Heart left ventricle (tissue), 16 donors: ENCODE measurements around the gene UNC80. TPM values are rescaled to one million over a fixed set of nuclear protein-coding genes. Genes with fewer than 3 reads are reported as not detected.

ENCODE experiments used
- ATAC-seq, 4 donors: fragments of 200-7000 bp; cut with Tn5 transposase; one replicate each; pipeline ENCODE4 v1.9.1; 2020 to 2022; ENCODE audit warnings: moderate library complexity in 4 of 4, mild to moderate bottlenecking in 3 of 4, moderate number of reproducible peaks in 1 of 4
- DNase-seq, 5 donors: peaks; one replicate each; pipeline ENCODE4 v3.0.0-alpha.2; 2020
- H3K27ac ChIP-seq, 12 donors: fragments of 200-600 bp; sonication (generic) in 4 of 12; one replicate each; pipeline versions ENCODE4 v1.5.0 to v1.8.0; 2016 to 2022; ENCODE audit warnings: mild to moderate bottlenecking in 2 of 12
- H3K27me3 ChIP-seq, 9 donors: fragments of 200-600 bp; sonication (generic) in 2 of 9; one replicate each; pipeline versions ENCODE4 v1.5.1 to v1.8.0; 2016 to 2022; ENCODE audit warnings: mild to moderate bottlenecking in 3 of 9
- H3K36me3 ChIP-seq, 9 donors: fragments of 200-600 bp; sonication (generic) in 2 of 9; one replicate each; pipeline versions ENCODE4 v1.5.0 to v1.8.0; 2018 to 2022; ENCODE audit warnings: mild to moderate bottlenecking in 2 of 9
- H3K4me1 ChIP-seq, 12 donors: fragments of 200-600 bp; sonication (generic) in 4 of 12; one replicate each; pipeline versions ENCODE4 v1.5.0 to v1.8.0; 2016 to 2022; ENCODE audit warnings: mild to moderate bottlenecking in 3 of 12
- H3K4me3 ChIP-seq, 12 donors: fragments of 200-600 bp; sonication (generic) in 4 of 12; one replicate each; pipeline versions ENCODE4 v1.5.0 to v1.8.0; 2017 to 2022; ENCODE audit warnings: mild to moderate bottlenecking in 9 of 12, moderate library complexity in 4 of 12
- H3K9me3 ChIP-seq, 12 donors: fragments of 200-600 bp; sonication (generic) in 4 of 12; one replicate each; pipeline versions ENCODE4 v1.5.0 to v1.8.0; 2016 to 2022; ENCODE audit warnings: mild to moderate bottlenecking in 1 of 12
- POLR2A ChIP-seq, 2 donors: fragments of 450-650 bp; IDR thresholded peaks; one replicate each; pipeline ENCODE4 v1.6.1; 2017; ENCODE audit warnings: antibody characterized with exemption in 2 of 2, mild to moderate bottlenecking in 2 of 2, moderate library complexity in 2 of 2
- WGBS, 4 donors: extraction: QIAGEN DNeasy Blood & Tissue Kit in 2 of 4; methylation state at CpG; one replicate each; pipeline versions ENCODE4 v1.1.5 to v1.1.7; 2013 to 2018; 5-methylcytosine and 5-hydroxymethylcytosine counted together
- intact Hi-C, 10 donors: fragments of 100-400 bp; cut with DNase I; formaldehyde crosslinking; loops; one replicate each; pipeline versions ENCODE4 v1.11.1 to v1.14.2; 2022
- polyA plus RNA-seq, 2 donors: library from polyadenylated mRNA; stranded (reverse); fragments of 200-250 nt; gene quantifications; one replicate each; pipeline ENCODE4 v1.2.3, GENCODE V29; 2013
- total RNA-seq, 9 donors: library from RNA; depleted of rRNA in 2 of 9; stranded (reverse); fragments of >200 nt in 2 of 9; fragmentation: NEBNext Ultra II Directional in 3 of 9; extraction: Animal tissue kit (Norgen Biotek cat#: 25700) in 3 of 9; gene quantifications; one replicate each; pipeline versions ENCODE4 v1.1.0 to v1.2.4, GENCODE V29; 2016 to 2023
- TF ChIP-seq, protein P1 (sequence below), 12 donors: fragments of 200-600 bp; sonication (generic) in 4 of 12; IDR thresholded peaks; one replicate each; pipeline versions ENCODE4 v1.5.0 to v1.8.0; 2018 to 2022; ENCODE audit warnings: antibody characterized with exemption in 12 of 12, mild to moderate bottlenecking in 5 of 12
- donor health status: ischemic (EF 13 %, LVEDD 7.1; RV severe dilation, severe dysfunction).
- donor health status: healthy with polysubstance abuse.
- donor health status: DM: no; HTN: yes; CAD: no.
- donor health status: DM: no; HTN: no; CAD: no.
- donor health status: ischemic (EF 25% LVEDD 6.9; RV normal size, moderate dysfunction).
- donor health status: ischemic (EF 25% LVEDD 5.7; RV mildly dilated, moderate dysfunction).
- donor health status: healthy.
- donor health status: DM: yes; HTN: yes; CAD: no.
- donor health status: ischemic (EF 35%, LVEDD 5.7; RV mildly dilated, moderate dysfunction).
- donor health status: nonischemic (EF 11% LVEDD 7.7; RV severe dilation, severe dysfunction).
- donor health status: DM: yes; HTN: yes; CAD: no.
- donor health status: PGD.
- donor health status: ischemic (EF 29% LVEDD 5.4; RV normal size, mild dysfunction).
- donor health status: nonischemic (EF 23%, LVEDD 6.1; RV moderate dilation, normal function).

UNC80 gene
- total and polyA plus RNA-seq, 11 donors: 0.04 to 1.4 (median 0.36) TPM; not detected in 6

DNA sequence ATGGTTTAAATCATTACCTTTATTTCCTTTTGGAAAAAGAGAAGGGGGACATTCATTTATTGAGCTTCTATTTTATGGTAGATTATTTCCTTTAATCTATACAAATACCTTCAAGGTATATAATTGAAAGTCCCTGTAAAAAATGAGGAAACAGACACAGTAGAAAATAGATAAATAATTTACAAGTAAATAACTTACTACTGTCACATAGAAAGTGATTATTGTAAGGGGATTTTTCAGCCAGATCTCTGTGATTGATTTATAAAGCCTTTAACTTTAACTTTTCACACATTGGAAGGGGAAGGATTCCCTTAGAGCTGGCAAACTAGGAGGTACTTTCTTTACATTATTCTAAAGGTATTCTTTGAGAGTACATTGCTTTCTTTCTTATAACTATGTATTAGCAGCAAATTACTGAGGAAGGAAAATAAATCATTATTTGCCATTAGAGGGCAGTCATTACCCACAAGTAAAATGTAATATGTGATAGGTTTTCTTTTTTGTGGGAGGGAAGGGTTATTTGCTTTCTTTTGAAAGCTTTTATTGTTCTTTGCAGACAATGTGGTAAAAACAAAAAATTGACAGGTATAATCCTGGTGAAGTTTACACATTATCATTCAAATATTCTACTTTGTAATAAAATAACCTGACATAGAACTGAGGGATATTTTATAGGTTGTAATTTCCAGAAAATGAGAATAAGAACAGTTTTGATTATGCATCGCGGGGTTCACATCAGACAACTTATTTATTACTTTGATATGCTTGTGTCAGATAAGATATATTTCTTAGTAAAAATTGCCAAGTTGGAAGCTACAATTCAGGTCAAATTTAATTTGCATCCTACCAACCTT lies 206.0 kb downstream of the UNC80 start:
- Histone ChIP-seq H3K4me1 (no peaks in the 10 kb centered on the region), H3K36me3 (no peaks in the 10 kb centered on the region), H3K27me3 (peaks cover 0 to 2% (median 0%) of the 10 kb centered on the region in 9 donors), H3K9me3 (no peaks in the 10 kb centered on the region), H3K27ac (no peak overlapping the region), H3K4me3 (no peak overlapping the region)
- intact Hi-C loops: loop anchor here in 9 of 10 donors (1.0 to 10.0 kb wide), 6 partner anchors 217 to 427 kb away; no protein-coding TSS in a partner anchor
- TF ChIP-seq, protein P1, sequence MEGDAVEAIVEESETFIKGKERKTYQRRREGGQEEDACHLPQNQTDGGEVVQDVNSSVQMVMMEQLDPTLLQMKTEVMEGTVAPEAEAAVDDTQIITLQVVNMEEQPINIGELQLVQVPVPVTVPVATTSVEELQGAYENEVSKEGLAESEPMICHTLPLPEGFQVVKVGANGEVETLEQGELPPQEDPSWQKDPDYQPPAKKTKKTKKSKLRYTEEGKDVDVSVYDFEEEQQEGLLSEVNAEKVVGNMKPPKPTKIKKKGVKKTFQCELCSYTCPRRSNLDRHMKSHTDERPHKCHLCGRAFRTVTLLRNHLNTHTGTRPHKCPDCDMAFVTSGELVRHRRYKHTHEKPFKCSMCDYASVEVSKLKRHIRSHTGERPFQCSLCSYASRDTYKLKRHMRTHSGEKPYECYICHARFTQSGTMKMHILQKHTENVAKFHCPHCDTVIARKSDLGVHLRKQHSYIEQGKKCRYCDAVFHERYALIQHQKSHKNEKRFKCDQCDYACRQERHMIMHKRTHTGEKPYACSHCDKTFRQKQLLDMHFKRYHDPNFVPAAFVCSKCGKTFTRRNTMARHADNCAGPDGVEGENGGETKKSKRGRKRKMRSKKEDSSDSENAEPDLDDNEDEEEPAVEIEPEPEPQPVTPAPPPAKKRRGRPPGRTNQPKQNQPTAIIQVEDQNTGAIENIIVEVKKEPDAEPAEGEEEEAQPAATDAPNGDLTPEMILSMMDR (IDR thresholded peaks at IDR 0.05): peak; percentile 51 to 79 (median 65)
- TF ChIP-seq POLR2A (IDR thresholded peaks at IDR 0.05): no peak
- ATAC-seq (no peak), DNase-seq (no peak)
- WGBS, 4 donors: 94 to 97% (median 96%) methylated on average over 2 of the region's 2 CpGs

DNA sequence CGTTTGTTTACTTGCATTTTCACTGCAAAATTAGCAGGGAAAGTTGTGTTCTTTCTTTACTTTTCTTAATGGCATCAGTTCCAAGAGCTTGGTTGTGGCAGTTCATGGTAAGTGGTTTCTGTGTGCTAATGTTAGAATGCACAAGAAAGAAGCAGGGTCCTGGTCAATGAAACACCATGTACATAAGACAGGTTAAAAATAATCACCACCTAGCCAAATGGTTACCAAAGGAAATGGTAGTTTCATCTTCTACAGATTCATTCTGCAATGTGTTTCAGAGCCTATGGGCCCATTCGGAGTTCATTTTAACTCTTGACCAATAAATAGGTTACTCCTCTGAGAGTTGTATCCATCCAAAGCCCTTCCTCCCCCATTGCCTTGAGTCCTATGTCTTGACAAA lies 212.7 kb downstream of the UNC80 start:
- 93 to 94% (median 94%) methylated on average over 2 of the region's 2 CpGs for WGBS, 4 donors
- TF ChIP-seq, protein P1 (IDR thresholded peaks at IDR 0.05): no peak
- no peak for TF ChIP-seq POLR2A (IDR thresholded peaks at IDR 0.05)
- Histone ChIP-seq H3K36me3 (no peaks in the 10 kb centered on the region), H3K27ac (no peak overlapping the region), H3K4me1 (no peaks in the 10 kb centered on the region), H3K9me3 (no peaks in the 10 kb centered on the region), H3K27me3 (peaks cover 0 to 8% (median 0%) of the 10 kb centered on the region in 9 donors), H3K4me3 (no peak overlapping the region)
- DNase-seq (no peak), ATAC-seq (no peak)
- intact Hi-C loops: loop anchor here in 1 of 10 donors (10.0 kb wide), 1 partner anchor 91 kb away; no protein-coding TSS in a partner anchor

GRCh38 chr2:209985874-209986273 lies 214.2 kb downstream of the UNC80 start:
- DNase-seq (no peak), ATAC-seq (no peak)
- intact Hi-C loops: loop anchor here in 1 of 10 donors (10.0 kb wide), 1 partner anchor 89 kb away; no protein-coding TSS in a partner anchor
- no peak overlapping the region for H3K4me3 ChIP-seq
- H3K36me3 ChIP-seq: no peaks in the 10 kb centered on the region
- H3K4me1 ChIP-seq: no peaks in the 10 kb centered on the region
- TF ChIP-seq, protein P1 (IDR thresholded peaks at IDR 0.05): no peak
- TF ChIP-seq POLR2A (IDR thresholded peaks at IDR 0.05): no peak
- H3K27ac ChIP-seq: peak overlapping the region in 1 of 12 donors; percentile 32
- H3K27me3 ChIP-seq: peaks cover 0 to 8% (median 0%) of the 10 kb centered on the region in 9 donors
- 55 to 65% (median 62%) methylated on average over 3 of the region's 3 CpGs for WGBS, 4 donors
- H3K9me3 ChIP-seq: no peaks in the 10 kb centered on the region

- ATAC-seq (no peak), DNase-seq (no peak)
- 86 to 92% (median 91%) methylated on average over 2 of the region's 2 CpGs for WGBS, 4 donors
- intact Hi-C loops: loop anchor here in 1 of 10 donors (10.0 kb wide), 1 partner anchor 88 kb away; no protein-coding TSS in a partner anchor
- peaks cover 0 to 8% (median 0%) of the 10 kb centered on the region in 9 donors for H3K27me3 ChIP-seq
- no peaks in the 10 kb centered on the region for H3K4me1 ChIP-seq
- H3K9me3 ChIP-seq: no peaks in the 10 kb centered on the region
- H3K4me3 ChIP-seq: no peak overlapping the region
- no peaks in the 10 kb centered on the region for H3K36me3 ChIP-seq
- TF ChIP-seq, protein P1 (IDR thresholded peaks at IDR 0.05): no peak
- TF ChIP-seq POLR2A (IDR thresholded peaks at IDR 0.05): no peak
- H3K27ac ChIP-seq: peak overlapping the region in 1 of 12 donors; percentile 32
Observed at GRCh38 chr2:209986415-209986814, 214.8 kb downstream of the UNC80 start.
